Gastrocnemius medialis (tissue), 4 donors: Measurements from ENCODE around the gene VPS26C. TPM values are rescaled to one million over a fixed set of nuclear protein-coding genes. Genes with fewer than 3 reads are reported as not detected.

Experiments
- ATAC-seq, 2 donors: fragments of 150-250 bp; one replicate each; pipeline ENCODE4 v1.9.1; 2016
- DNase-seq, 2 donors: peaks; one replicate each; pipeline ENCODE4 v3.0.0-alpha.2; 2019
- H3K27ac ChIP-seq, 4 donors: fragments of 200-600 bp; sonication (generic); 1 replicate in 1 of 4; 2 replicates in 3 of 4; pipeline ENCODE4 v1.5.1; 2016 to 2018; ENCODE audit warnings: mild to moderate bottlenecking in 2 of 4, moderate library complexity in 1 of 4
- H3K27me3 ChIP-seq, 3 donors: fragments of 200-600 bp; sonication (generic) in 2 of 3; 1 replicate in 1 of 3; 2 replicates in 2 of 3; pipeline versions ENCODE4 v1.5.1 to v1.6.0; 2016 to 2019; ENCODE audit warnings: mild to moderate bottlenecking in 1 of 3, moderate library complexity in 1 of 3
- H3K36me3 ChIP-seq, 2 donors: fragments of 200-600 bp; sonication (generic) in 1 of 2; one replicate each; pipeline ENCODE4 v1.5.1; 2017 to 2018
- H3K4me1 ChIP-seq, 2 donors: fragments of 200-600 bp; sonication (generic) in 1 of 2; one replicate each; pipeline ENCODE4 v1.5.1; 2016 to 2017; ENCODE audit warnings: mild to moderate bottlenecking in 2 of 2
- H3K4me3 ChIP-seq, 4 donors: fragments of 200-600 bp; sonication (generic) in 3 of 4; 1 replicate in 1 of 4; 2 replicates in 3 of 4; pipeline ENCODE4 v1.5.1; 2016 to 2019; ENCODE audit warnings: mild to moderate bottlenecking in 2 of 4
- H3K9me3 ChIP-seq, 3 donors: fragments of 200-600 bp; sonication (generic) in 2 of 3; 1 replicate in 1 of 3; 2 replicates in 2 of 3; pipeline ENCODE4 v1.5.1; 2016 to 2019
- POLR2A ChIP-seq, 2 donors: fragments of 450-650 bp; IDR thresholded peaks; one replicate each; pipeline ENCODE4 v1.6.1; 2017; ENCODE audit warnings: antibody characterized with exemption in 2 of 2, mild to moderate bottlenecking in 2 of 2, moderate library complexity in 2 of 2
- in situ Hi-C, 4 donors: fragments of 200-750 bp; cut with MboI; loops; one replicate each; pipeline versions ENCODE4 v1.15.0 to v1.8.0; 2017; ENCODE audit warnings: low sequenced_read_pairs in 4 of 4
- intact Hi-C: fragments of 100-400 bp; cut with DNase I; formaldehyde crosslinking; loops from one replicate; pipeline ENCODE4 v1.15.1; 2023; ENCODE audit warnings: low total_unique reads
- total RNA-seq, 4 donors: library from RNA; depleted of rRNA; stranded (reverse); fragments of >200 nt; gene quantifications; one replicate each; pipeline versions ENCODE4 v1.1.0 to v1.2.3, GENCODE V29; 2016
- TF ChIP-seq, protein P1 (sequence below), 5 experiments: fragments of 450-650 bp in 3 of 5; fragments of 200-600 bp in 2 of 5; sonication (generic) in 2 of 5; IDR thresholded peaks in 4 of 5; conservative IDR thresholded peaks in 1 of 5; 1 replicate in 4 of 5; 2 replicates in 1 of 5; pipeline ENCODE4 v1.5.1; 2016 to 2019; ENCODE audit warnings: antibody characterized with exemption in 5 of 5, mild to moderate bottlenecking in 3 of 5, moderate library complexity in 3 of 5

VPS26C gene
- total RNA-seq, 4 donors from 2014 or later: 57.6 to 82.7 (median 75.4) TPM

DNA sequence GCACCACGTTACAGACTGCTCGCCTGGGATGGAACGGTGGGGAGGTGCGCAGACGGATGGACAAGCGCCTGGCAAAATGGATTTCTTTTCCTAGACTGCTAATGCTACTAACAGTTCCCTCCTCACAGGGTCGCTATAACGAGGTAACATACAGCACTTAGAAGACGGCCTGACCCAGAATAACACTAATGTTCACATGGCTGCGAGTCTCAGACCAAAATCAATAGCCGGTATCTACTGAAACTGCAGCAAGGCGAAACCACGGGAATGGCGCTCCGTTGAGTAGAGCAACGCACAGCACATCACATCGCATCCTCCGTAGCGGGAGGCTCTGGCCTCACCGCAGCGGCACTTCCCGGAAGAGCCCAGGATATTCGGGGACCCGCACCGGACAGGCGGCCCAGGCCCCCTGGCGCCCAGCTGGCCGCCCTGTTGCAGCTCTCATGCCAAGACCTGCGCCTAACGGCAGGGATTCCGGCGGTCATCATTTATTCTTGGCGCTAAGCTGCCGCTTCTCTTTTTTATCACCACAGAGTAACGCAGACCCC lies 46.6 kb downstream of the VPS26C start:
- in situ Hi-C loops: no loop called here
- H3K27me3 ChIP-seq: no peaks in the 10 kb centered on the region
- intact Hi-C loops: loop anchor here (2.0 to 5.0 kb wide), 3 partner anchors 46 to 422 kb away; partner anchors contain the start of gene VPS26C
- peak; percentile 54 to 69 for ATAC-seq
- peaks cover 0 to 23% of the 10 kb centered on the region in 2 donors for H3K36me3 ChIP-seq
- no peaks in the 10 kb centered on the region for H3K9me3 ChIP-seq
- TF ChIP-seq POLR2A (IDR thresholded peaks at IDR 0.05): no peak
- TF ChIP-seq, protein P1, sequence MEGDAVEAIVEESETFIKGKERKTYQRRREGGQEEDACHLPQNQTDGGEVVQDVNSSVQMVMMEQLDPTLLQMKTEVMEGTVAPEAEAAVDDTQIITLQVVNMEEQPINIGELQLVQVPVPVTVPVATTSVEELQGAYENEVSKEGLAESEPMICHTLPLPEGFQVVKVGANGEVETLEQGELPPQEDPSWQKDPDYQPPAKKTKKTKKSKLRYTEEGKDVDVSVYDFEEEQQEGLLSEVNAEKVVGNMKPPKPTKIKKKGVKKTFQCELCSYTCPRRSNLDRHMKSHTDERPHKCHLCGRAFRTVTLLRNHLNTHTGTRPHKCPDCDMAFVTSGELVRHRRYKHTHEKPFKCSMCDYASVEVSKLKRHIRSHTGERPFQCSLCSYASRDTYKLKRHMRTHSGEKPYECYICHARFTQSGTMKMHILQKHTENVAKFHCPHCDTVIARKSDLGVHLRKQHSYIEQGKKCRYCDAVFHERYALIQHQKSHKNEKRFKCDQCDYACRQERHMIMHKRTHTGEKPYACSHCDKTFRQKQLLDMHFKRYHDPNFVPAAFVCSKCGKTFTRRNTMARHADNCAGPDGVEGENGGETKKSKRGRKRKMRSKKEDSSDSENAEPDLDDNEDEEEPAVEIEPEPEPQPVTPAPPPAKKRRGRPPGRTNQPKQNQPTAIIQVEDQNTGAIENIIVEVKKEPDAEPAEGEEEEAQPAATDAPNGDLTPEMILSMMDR (IDR thresholded peaks at IDR 0.05 in 4 of 5, conservative IDR thresholded peaks at IDR 0.05 in 1 of 5): no peak
- peak overlapping the region; percentile 81 to 88 (median 85) for H3K27ac ChIP-seq
- peak overlapping the region; percentile 76 to 84 (median 81) for H3K4me3 ChIP-seq
- DNase-seq: no peak
- peaks cover 4% of the 10 kb centered on the region in 2 donors for H3K4me1 ChIP-seq

DNA sequence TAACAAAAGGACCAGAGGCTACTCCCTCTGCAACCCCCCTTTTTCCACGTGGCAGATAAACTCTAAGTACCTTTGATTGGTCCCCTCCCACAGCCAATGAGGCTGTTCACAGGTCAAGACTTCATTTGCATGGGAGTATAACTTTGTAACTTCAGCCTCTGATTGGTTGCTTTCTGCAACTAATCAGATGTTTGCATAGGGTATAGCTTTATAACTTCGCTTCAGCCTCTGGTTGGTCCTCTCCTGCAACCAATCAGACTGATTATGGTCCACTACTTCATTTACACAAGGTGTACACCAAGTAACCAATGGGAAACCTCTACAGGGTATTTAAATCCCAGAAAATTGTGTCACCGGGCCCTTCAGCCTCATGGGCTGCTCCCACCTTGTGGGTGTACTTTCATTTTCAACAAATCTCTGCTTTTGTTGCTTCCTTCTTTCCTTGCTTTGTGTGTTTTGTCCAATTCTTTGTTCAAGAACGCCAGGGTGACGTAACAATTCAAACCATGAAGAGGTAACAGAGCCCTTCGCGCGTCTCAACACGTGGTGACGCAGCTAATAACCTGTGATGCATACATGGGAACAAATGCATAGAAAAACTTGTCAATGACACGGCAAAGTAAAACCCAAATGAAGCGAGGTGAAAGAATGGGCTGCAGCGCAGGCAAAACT lies 47.2 kb downstream of the VPS26C start:
- no peak for ATAC-seq
- Histone ChIP-seq H3K27me3 (no peaks in the 10 kb centered on the region), H3K27ac (peak overlapping the region in 3 of 4 donors; percentile 81 to 88 (median 85)), H3K9me3 (no peaks in the 10 kb centered on the region), H3K4me1 (peaks cover 4% of the 10 kb centered on the region in 2 donors), H3K4me3 (peak overlapping the region; percentile 76 to 84 (median 81)), H3K36me3 (peaks cover 0 to 17% of the 10 kb centered on the region in 2 donors)
- intact Hi-C loops: loop anchor here (2.0 to 5.0 kb wide), 3 partner anchors 47 to 422 kb away; partner anchors contain the start of gene VPS26C
- in situ Hi-C loops: no loop called here
- DNase-seq: no peak
- TF ChIP-seq, protein P1 (IDR thresholded peaks at IDR 0.05 in 4 of 5, conservative IDR thresholded peaks at IDR 0.05 in 1 of 5): no peak
- no peak for TF ChIP-seq POLR2A (IDR thresholded peaks at IDR 0.05)

DNA sequence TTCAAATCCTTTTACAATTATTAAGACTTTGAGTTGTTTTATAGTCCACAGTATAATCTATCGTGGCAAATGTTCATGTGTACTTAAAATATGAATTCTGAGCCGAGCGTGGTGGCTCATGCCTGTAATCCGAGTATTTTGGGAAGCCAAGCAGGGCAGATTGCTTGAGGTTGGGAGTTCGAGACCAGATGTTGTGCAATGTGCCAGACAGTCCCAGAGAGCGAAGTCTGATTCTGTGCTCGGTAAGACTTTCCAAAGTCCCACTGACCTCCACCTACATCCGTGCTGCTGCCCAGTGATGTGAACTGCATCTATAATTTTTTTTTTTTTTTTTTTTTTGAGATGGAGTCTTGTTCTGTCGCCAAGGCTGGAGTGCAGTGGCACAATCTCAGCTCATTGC lies 52.2 kb downstream of the VPS26C start:
- Histone ChIP-seq H3K9me3 (no peaks in the 10 kb centered on the region), H3K4me1 (peaks cover 4% of the 10 kb centered on the region in 2 donors), H3K27me3 (no peaks in the 10 kb centered on the region), H3K27ac (no peak overlapping the region), H3K36me3 (no peaks in the 10 kb centered on the region), H3K4me3 (no peak overlapping the region)
- in situ Hi-C loops (no loop called here), intact Hi-C loops (no loop called here)
- TF ChIP-seq, protein P1 (IDR thresholded peaks at IDR 0.05 in 4 of 5, conservative IDR thresholded peaks at IDR 0.05 in 1 of 5): no peak
- DNase-seq (no peak), ATAC-seq (no peak)

DNA sequence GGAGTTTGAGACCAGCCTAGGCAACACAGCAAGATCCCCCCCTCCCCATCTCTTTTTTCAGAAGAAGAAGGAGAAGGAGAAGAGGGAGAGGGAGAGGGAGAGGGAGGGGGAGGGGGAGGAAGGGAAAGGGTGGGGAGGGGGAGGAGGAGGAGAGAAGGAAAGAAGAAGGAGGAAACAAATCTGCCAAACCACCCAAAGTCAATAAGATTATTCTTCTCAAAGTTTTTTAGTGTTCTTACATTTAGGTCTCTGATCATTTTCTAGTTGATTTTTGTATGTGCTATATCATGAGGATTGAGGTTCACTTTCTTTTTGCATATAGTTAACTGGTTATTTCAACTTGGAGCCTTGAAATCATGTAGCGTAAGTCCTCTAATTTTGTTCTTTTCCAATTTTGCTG lies 56.3 kb downstream of the VPS26C start:
- DNase-seq (no peak), ATAC-seq (no peak)
- H3K4me3 ChIP-seq: no peak overlapping the region
- no peaks in the 10 kb centered on the region for H3K36me3 ChIP-seq
- no peak for TF ChIP-seq POLR2A (IDR thresholded peaks at IDR 0.05)
- TF ChIP-seq, protein P1 (IDR thresholded peaks at IDR 0.05 in 4 of 5, conservative IDR thresholded peaks at IDR 0.05 in 1 of 5): no peak
- no peak overlapping the region for H3K27ac ChIP-seq
- intact Hi-C loops (no loop called here), in situ Hi-C loops (no loop called here)
- H3K27me3 ChIP-seq: no peaks in the 10 kb centered on the region
- no peaks in the 10 kb centered on the region for H3K9me3 ChIP-seq
- H3K4me1 ChIP-seq: peaks cover 29 to 43% of the 10 kb centered on the region in 2 donors
